Adrenal gland (tissue), 5 donors: ENCODE results near the gene LRRC14B.

Source experiments
- CTCF ChIP-seq, 6 experiments: fragments of 450-650 bp in 4 of 6; fragments of 200-600 bp in 2 of 6; sonication (generic) in 1 of 6; IDR thresholded peaks; 1 replicate in 5 of 6; 2 replicates in 1 of 6; pipeline versions ENCODE4 v1.5.1 to v1.8.0; 2016 to 2021; ENCODE audit warnings: antibody characterized with exemption in 6 of 6, mild to moderate bottlenecking in 2 of 6, moderate library complexity in 1 of 6
- POLR2A ChIP-seq, 2 donors: fragments of 450-650 bp; IDR thresholded peaks; one replicate each; pipeline ENCODE4 v1.6.1; 2017; ENCODE audit warnings: antibody characterized with exemption in 2 of 2, mild to moderate bottlenecking in 2 of 2, moderate library complexity in 1 of 2
- donor health status: DM: no; HTN: no; CAD: no.

- no peak for TF ChIP-seq CTCF (IDR thresholded peaks at IDR 0.05)
- TF ChIP-seq POLR2A (IDR thresholded peaks at IDR 0.05) = no peak
These were observed 4.3 kb upstream of the LRRC14B start for GRCh38 chr5:187042-187431.
